Fibroblast of skin of scalp (primary cell): ENCODE results near the gene TCP11.

Source experiments
- DNase-seq: peaks from one replicate; pipeline ENCODE4 v3.0.0-alpha.2; 2013

TCP11 gene

GRCh38 chr6:35080821-35081425 lies 60.2 kb downstream of the TCP11 start:
- DNase-seq, result no peak

GRCh38 chr6:35080016-35080680 lies 61.0 kb downstream of the TCP11 start:
- DNase-seq, result no peak

GRCh38 chr6:35079311-35080000 lies 61.7 kb downstream of the TCP11 start:
- no peak for DNase-seq

- DNase-seq, result no peak
Observed at GRCh38 chr6:35078896-35079295, 62.2 kb downstream of the TCP11 start.

GRCh38 chr6:35078226-35078850 lies 62.8 kb downstream of the TCP11 start:
- DNase-seq, result no peak

- DNase-seq, result no peak
Observed at GRCh38 chr6:35077713-35078105, 63.4 kb downstream of the TCP11 start.

- no peak for DNase-seq
Observed at GRCh38 chr6:35076997-35077712, 64.0 kb downstream of the TCP11 start.

GRCh38 chr6:35073766-35074471 lies 67.2 kb downstream of the TCP11 start:
- no peak for DNase-seq

- DNase-seq, result no peak
Observed at GRCh38 chr6:35073211-35073610, 67.9 kb downstream of the TCP11 start.

- DNase-seq, result no peak
Observed at GRCh38 chr6:35072698-35073055, 68.5 kb downstream of the TCP11 start.

GRCh38 chr6:35072051-35072697 lies 69.0 kb downstream of the TCP11 start:
- no peak for DNase-seq

- no peak for DNase-seq
Observed at GRCh38 chr6:35071347-35071994, 69.7 kb downstream of the TCP11 start.

GRCh38 chr6:35070111-35070510 lies 71.0 kb downstream of the TCP11 start:
- DNase-seq, result no peak

GRCh38 chr6:35069262-35069661 lies 71.9 kb downstream of the TCP11 start:
- no peak for DNase-seq

- no peak for DNase-seq
Observed at GRCh38 chr6:35068644-35069043, 72.5 kb downstream of the TCP11 start.

- no peak for DNase-seq
Observed at GRCh38 chr6:35068206-35068605, 72.9 kb downstream of the TCP11 start.
